Measurements from ENCODE around the gene ZCCHC17. TPM values are rescaled to one million over a fixed set of nuclear protein-coding genes. Genes with fewer than 3 reads are reported as not detected.

Gene ZCCHC17
- total and polyA plus RNA-seq, 11 donors, result 10.1 to 29.5 (median 12.1) TPM

DNA sequence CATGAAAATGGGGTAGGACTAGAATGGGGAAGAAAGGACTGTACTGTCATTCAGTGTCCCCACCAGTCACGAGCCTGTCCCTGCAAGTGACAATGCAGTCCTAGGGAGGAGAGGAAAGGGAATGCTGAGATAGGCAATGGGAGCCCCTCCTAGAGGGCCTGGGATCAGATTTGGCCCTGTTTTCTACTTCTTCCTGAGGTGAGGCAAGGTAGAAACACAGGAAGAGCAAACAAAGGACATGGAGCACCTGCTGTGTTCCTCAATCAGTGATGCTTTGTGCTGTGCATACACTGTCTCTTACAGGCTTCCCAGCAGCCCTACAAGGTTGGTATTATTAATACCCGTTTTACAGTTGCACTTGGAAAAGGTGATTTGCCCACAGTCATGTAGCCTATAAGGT is 70.0 kb downstream of the ZCCHC17 start:
- Histone ChIP-seq H3K36me3 (peaks cover 0 to 66% (median 54%) of the 10 kb centered on the region in 9 donors), H3K27me3 (no peaks in the 10 kb centered on the region), H3K4me1 (peaks cover 0 to 43% (median 5%) of the 10 kb centered on the region in 12 donors), H3K9me3 (no peaks in the 10 kb centered on the region), H3K27ac (peak overlapping the region in 9 of 12 donors; percentile 9 to 98 (median 95)), H3K4me3 (peak overlapping the region in 1 of 12 donors; percentile 3)
- no peak for ATAC-seq
- no peak for TF ChIP-seq CTCF (IDR thresholded peaks at IDR 0.05)
- TF ChIP-seq POLR2A (IDR thresholded peaks at IDR 0.05), result no peak
- no peak for DNase-seq
- 46 to 62% (median 55%) methylated on average over 2 of the region's 2 CpGs for WGBS, 4 donors
- intact Hi-C loops (cut with DNase I), result no loop called here

DNA sequence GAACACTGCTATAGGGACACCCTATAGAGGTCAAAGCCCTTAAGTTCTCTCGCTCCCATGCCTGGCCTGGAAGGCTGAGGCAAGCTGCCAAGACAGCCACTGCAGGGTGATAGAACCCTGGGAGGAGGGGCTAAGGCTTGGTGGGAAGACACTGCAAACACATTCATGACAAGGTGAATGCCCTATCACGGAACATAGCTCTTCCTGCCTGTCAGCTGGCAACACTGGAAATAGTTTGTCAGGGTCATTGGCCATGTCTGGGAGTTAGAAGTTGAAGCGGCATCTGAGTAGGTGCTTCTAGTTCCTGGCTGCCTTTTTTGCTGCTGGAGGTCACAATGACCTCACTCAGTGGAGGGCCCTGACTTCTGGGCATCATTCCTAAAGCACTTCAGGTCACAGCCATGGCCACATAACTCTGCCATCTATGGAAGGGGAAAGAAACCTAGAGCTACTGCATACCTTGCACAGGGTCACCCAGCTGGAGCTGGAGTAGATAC is 71.8 kb downstream of the ZCCHC17 start:
- intact Hi-C loops (cut with DNase I), result no loop called here
- no peaks in the 10 kb centered on the region for H3K9me3 ChIP-seq
- H3K4me1 ChIP-seq, result peaks cover 0 to 48% (median 13%) of the 10 kb centered on the region in 12 donors
- peak; percentile 45 to 68 (median 53) for ATAC-seq
- H3K4me3 ChIP-seq, result peak overlapping the region in 9 of 12 donors; percentile 46 to 85 (median 67)
- DNase-seq, result peak; percentile 68 to 79 (median 73)
- 37 to 67% (median 49%) methylated on average over 2 to 3 of the region's 3 CpGs for WGBS, 4 donors
- H3K27ac ChIP-seq, result peak overlapping the region; percentile 87 to 99 (median 95)
- TF ChIP-seq POLR2A (IDR thresholded peaks at IDR 0.05) (peak in 1 of 2 donors; percentile 39), CTCF (IDR thresholded peaks at IDR 0.05) (no peak)
- no peaks in the 10 kb centered on the region for H3K27me3 ChIP-seq
- peaks cover 0 to 53% (median 46%) of the 10 kb centered on the region in 9 donors for H3K36me3 ChIP-seq

GRCh38 chr1:31370021-31370420 is 73.2 kb downstream of the ZCCHC17 start:
- intact Hi-C loops (cut with DNase I), result no loop called here
- H3K27me3 ChIP-seq, result no peaks in the 10 kb centered on the region
- no peak for ATAC-seq
- H3K36me3 ChIP-seq, result peaks cover 0 to 39% (median 34%) of the 10 kb centered on the region in 9 donors
- peak overlapping the region; percentile 87 to 99 (median 95) for H3K27ac ChIP-seq
- 41 to 50% (median 45%) methylated on average over 2 of the region's 2 CpGs for WGBS, 4 donors
- no peak for DNase-seq
- H3K9me3 ChIP-seq, result no peaks in the 10 kb centered on the region
- peaks cover 0 to 55% (median 23%) of the 10 kb centered on the region in 12 donors for H3K4me1 ChIP-seq
- H3K4me3 ChIP-seq, result peak overlapping the region; percentile 9 to 85 (median 64)
- TF ChIP-seq CTCF (IDR thresholded peaks at IDR 0.05) (no peak), POLR2A (IDR thresholded peaks at IDR 0.05) (no peak)

- no peaks in the 10 kb centered on the region for H3K27me3 ChIP-seq
- peaks cover 0 to 54% (median 23%) of the 10 kb centered on the region in 12 donors for H3K4me1 ChIP-seq
- whole genome bisulfite sequencing, 4 donors, result 55 to 65% (median 60%) methylated on average over 4 of the region's 4 CpGs
- peaks cover 0 to 34% (median 28%) of the 10 kb centered on the region in 9 donors for H3K36me3 ChIP-seq
- no peaks in the 10 kb centered on the region for H3K9me3 ChIP-seq
- intact Hi-C loops (cut with DNase I), result no loop called here
- peak overlapping the region; percentile 87 to 99 (median 95) for H3K27ac ChIP-seq
- TF ChIP-seq POLR2A (IDR thresholded peaks at IDR 0.05) (no peak), CTCF (IDR thresholded peaks at IDR 0.05) (no peak)
- ATAC-seq (no peak), DNase-seq (no peak)
- H3K4me3 ChIP-seq, result peak overlapping the region; percentile 9 to 85 (median 64)
Observed at GRCh38 chr1:31370565-31370964, 73.7 kb downstream of the ZCCHC17 start.
